PFSK-1 (cell line): ENCODE data around the gene BICDL1.

Experiments used
- FOXP2 ChIP-seq: optimal IDR thresholded peaks from 2 replicates; pipeline ENCODE3; 2011; ENCODE audit warnings: borderline replicate concordance, control low read depth, inconsistent platforms; ENCODE audit not compliant: insufficient read depth; ENCODE audit errors: extremely low read length, extremely low read depth
- POLR2AphosphoS5 ChIP-seq: IDR thresholded peaks from 2 replicates; pipeline ENCODE4 v1.6.1; 2012; ENCODE audit warnings: low read depth, mild to moderate bottlenecking, control low read depth, low read length, moderate library complexity
- REST ChIP-seq, 2 experiments: IDR thresholded peaks; 2 replicates each; pipeline versions ENCODE4 v1.6.1 to v1.8.0; 2011 to 2012; ENCODE audit warnings: low read depth in 2 of 2, low read length in 2 of 2, control low read depth in 1 of 2, inconsistent platforms in 1 of 2, mild to moderate bottlenecking in 1 of 2, moderate library complexity in 1 of 2; ENCODE audit not compliant: insufficient read depth in 1 of 2
- SIN3A ChIP-seq: IDR thresholded peaks from 2 replicates; pipeline ENCODE4 v1.6.1; 2012; ENCODE audit warnings: mild to moderate bottlenecking, low read length, moderate library complexity, borderline replicate concordance; ENCODE audit not compliant: insufficient read depth
- TAF1 ChIP-seq: IDR thresholded peaks from 2 replicates; pipeline ENCODE4 v1.6.1; 2012; ENCODE audit warnings: low read length, control low read depth, borderline replicate concordance; ENCODE audit not compliant: insufficient read depth

BICDL1 gene

GRCh38 chr12:120142231-120142877 is 153.3 kb downstream of the BICDL1 start:
- TF ChIP-seq SIN3A: no peak
- no peak for TF ChIP-seq FOXP2
- no peak for TF ChIP-seq REST (IDR thresholded peaks at IDR 0.05; ENCODE audit: insufficient read depth in 1 of 2, low read depth in 2 of 2, low read length in 2 of 2)
- TF ChIP-seq POLR2AphosphoS5: no peak
- TF ChIP-seq TAF1: no peak
